ENCODE data around the gene BANF2. TPM values are rescaled to one million over a fixed set of nuclear protein-coding genes. Genes with fewer than 3 reads are reported as not detected.

BANF2 gene
- not detected for polyA plus RNA-seq (2013, experiment 1 of 2)
- not detected for polyA plus RNA-seq (2013, experiment 2 of 2)

DNA sequence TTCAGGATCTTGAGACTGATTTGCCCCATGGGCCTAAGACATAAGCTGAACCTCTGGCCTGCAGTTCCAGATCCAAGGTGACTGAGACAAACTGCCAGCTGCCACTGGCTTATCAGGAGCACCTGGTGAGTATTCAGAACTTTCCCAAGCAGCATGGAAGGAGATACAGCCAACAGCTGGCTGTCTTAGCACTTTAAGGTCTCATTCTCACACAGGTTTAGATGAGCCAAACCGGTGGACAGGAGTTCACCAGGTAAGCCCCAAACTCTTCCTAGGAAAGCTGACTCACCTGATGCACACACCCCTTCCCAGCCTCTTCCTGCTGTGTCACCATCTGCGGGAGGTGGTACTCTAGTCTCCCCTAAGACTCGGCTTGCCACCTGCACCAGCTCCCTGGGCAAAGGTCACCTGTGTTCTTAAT, at the start of gene BANF2:
Gene BANF2, plus strand, starts transcription at position 36 of the 421 bp plus-strand sequence. CDS start 25,060 bp downstream, outside the sequence.
- no peak within 1 kb of the TSS for H2BK15ac ChIP-seq (ENCODE audit: low read depth, poor library complexity, severe bottlenecking)

DNA sequence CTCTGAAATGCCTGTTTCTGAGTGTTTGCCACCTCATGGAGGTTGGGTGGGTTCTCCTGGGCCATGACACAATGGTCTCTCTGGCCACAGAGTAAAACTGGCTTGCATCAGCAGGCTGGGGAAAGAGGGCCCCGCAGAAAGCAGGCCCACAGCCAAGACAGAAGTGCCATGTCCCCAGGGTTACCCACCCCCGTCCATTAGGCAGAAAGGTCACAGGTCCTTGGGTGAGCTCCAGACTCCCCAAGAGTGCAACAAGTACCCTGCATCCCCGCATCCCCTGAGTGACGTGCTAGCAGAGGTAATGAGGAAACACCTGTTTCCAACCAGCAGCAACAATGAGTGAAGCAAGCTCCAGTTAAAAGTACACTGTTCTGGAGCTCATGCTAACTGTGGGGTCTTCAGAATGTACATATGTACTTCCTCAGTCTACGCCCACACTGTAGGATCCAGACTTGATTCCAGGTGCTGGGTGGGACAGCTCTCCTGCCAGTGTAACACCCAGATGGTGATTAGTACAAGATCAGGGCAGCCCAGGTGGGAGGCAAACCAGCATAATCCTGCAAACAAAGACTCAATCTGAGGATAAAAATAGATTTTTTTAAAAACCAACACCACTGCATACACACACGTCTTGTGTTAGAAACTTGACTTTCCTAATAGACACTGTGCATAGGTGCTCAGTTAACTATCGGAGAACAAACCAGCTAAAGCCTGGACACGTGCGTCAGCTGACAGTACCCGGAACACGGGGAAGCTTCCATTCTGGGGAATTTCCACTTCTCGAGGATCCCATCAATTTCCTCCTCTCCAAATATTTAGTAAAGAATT, 49.3 kb upstream of the BANF2 start:
- Histone ChIP-seq H3K79me1 (replicated peaks; ENCODE audit: low read length, poor library complexity, severe bottlenecking) (peaks cover 13% of the 10 kb centered on the region), H2BK120ac (ENCODE audit: low read depth, low read length) (no peak overlapping the region)

More for the DNA sequence above, at the start of gene BANF2:
- Histone ChIP-seq H3K4me3 (ENCODE audit: insufficient read depth in 1 of 2, low read depth in 1 of 2, low read length in 2 of 2) (no peak within 1 kb of the TSS), H3K18ac (ENCODE audit: low read depth in 1 of 2, low read length in 2 of 2) (no peak within 1 kb of the TSS), H2BK12ac (ENCODE audit: low read length in 2 of 2) (peak within 1 kb of the TSS; percentile 11), H3K36me3 (ENCODE audit: control insufficient read depth in 1 of 2, insufficient read depth in 2 of 2, low read depth in 1 of 2, low read length in 2 of 2) (no peaks in the 10 kb centered on the region), H2AFZ (ENCODE audit: low read depth, low read length) (no peak within 1 kb of the TSS), H3K9ac (ENCODE audit: low read length) (no peak within 1 kb of the TSS), H3K4me2 (ENCODE audit: low read length, poor library complexity, severe bottlenecking) (no peak within 1 kb of the TSS), H3K9me3 (ENCODE audit: control insufficient read depth, low read length) (no peaks in the 10 kb centered on the region), H3K27me3 (ENCODE audit: control insufficient read depth in 1 of 2, insufficient read depth in 1 of 2, low read length in 2 of 2) (peaks cover 6% of the 10 kb centered on the region in 2 experiments), H4K8ac (ENCODE audit: low read length) (no peak within 1 kb of the TSS), H2BK120ac (ENCODE audit: low read depth, low read length) (no peak within 1 kb of the TSS), H2AK5ac (ENCODE audit: low read length, severe bottlenecking) (no peak within 1 kb of the TSS), H2BK5ac (ENCODE audit: low read depth, low read length, poor library complexity, severe bottlenecking) (no peak within 1 kb of the TSS), H3K4ac (ENCODE audit: low read depth in 1 of 2, low read length in 2 of 2) (no peak within 1 kb of the TSS), H3K27ac (ENCODE audit: low read length, poor library complexity, severe bottlenecking) (no peak within 1 kb of the TSS), H3K14ac (ENCODE audit: low read length in 2 of 2) (no peak within 1 kb of the TSS), H3K79me1 (replicated peaks; ENCODE audit: low read length, poor library complexity, severe bottlenecking) (no peaks in the 10 kb centered on the region), H3K23ac (ENCODE audit: low read length in 2 of 2) (no peak within 1 kb of the TSS), H3K4me1 (ENCODE audit: control insufficient read depth, insufficient read depth, low read depth, low read length) (no peaks in the 10 kb centered on the region), H4K91ac (ENCODE audit: low read length) (no peak within 1 kb of the TSS)
- 65% methylated on average over 3 of the region's 3 CpGs for WGBS
- no peak for DNase-seq

DNA sequence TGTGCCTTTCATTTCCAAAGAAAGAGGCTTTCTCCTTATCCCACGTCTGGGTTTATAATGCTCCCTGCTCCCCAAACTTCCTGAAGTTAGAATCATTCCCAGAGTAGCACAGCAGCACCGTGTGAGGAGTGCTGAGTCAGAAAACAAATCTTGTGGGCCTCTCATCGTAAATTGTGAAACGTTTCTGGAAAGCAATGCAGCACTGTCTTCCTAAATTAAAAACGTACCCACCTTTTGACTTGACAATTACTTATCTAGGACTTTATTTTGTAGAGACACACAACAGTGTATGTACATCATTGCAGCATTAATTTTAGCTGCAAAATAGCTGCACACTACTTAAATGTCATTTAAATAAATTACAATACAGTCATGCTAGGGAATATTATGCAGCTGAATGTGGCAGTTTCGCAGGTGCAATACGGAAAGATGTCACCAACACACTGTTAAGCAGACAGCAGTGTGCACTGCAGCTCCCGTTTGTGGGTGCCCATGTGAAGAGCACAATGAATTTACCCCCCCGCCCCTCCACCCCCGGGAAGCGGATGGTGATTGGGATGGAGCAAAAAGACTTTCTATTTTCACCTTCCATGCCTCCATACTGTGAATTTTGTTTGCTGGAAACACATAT, 48.5 kb upstream of the BANF2 start:
- Histone ChIP-seq H2AK5ac (ENCODE audit: low read length, severe bottlenecking) (no peak overlapping the region), H2BK12ac (ENCODE audit: low read length in 2 of 2) (no peak overlapping the region), H3K36me3 (ENCODE audit: control insufficient read depth in 1 of 2, insufficient read depth in 2 of 2, low read depth in 1 of 2, low read length in 2 of 2) (peaks cover 46 to 65% of the 10 kb centered on the region in 2 experiments), H2BK120ac (ENCODE audit: low read depth, low read length) (no peak overlapping the region), H3K79me1 (replicated peaks; ENCODE audit: low read length, poor library complexity, severe bottlenecking) (peaks cover 17% of the 10 kb centered on the region), H3K27me3 (ENCODE audit: control insufficient read depth in 1 of 2, insufficient read depth in 1 of 2, low read length in 2 of 2) (no peaks in the 10 kb centered on the region), H3K4ac (ENCODE audit: low read depth in 1 of 2, low read length in 2 of 2) (no peak overlapping the region), H4K91ac (ENCODE audit: low read length) (no peak overlapping the region), H3K4me2 (ENCODE audit: low read length, poor library complexity, severe bottlenecking) (no peak overlapping the region), H3K4me1 (ENCODE audit: control insufficient read depth, insufficient read depth, low read depth, low read length) (peaks cover 48% of the 10 kb centered on the region), H2BK5ac (ENCODE audit: low read depth, low read length, poor library complexity, severe bottlenecking) (no peak overlapping the region), H3K9ac (ENCODE audit: low read length) (peak overlapping the region; percentile 19), H3K4me3 (ENCODE audit: insufficient read depth in 1 of 2, low read depth in 1 of 2, low read length in 2 of 2) (peak overlapping the region in 1 of 2 experiments; percentile 19), H3K9me3 (ENCODE audit: control insufficient read depth, low read length) (no peaks in the 10 kb centered on the region), H4K8ac (ENCODE audit: low read length) (no peak overlapping the region), H2AFZ (ENCODE audit: low read depth, low read length) (no peak overlapping the region), H3K23ac (ENCODE audit: low read length in 2 of 2) (no peak overlapping the region), H3K14ac (ENCODE audit: low read length in 2 of 2) (no peak overlapping the region), H3K27ac (ENCODE audit: low read length, poor library complexity, severe bottlenecking) (no peak overlapping the region), H3K18ac (ENCODE audit: low read depth in 1 of 2, low read length in 2 of 2) (no peak overlapping the region), H2BK15ac (ENCODE audit: low read depth, poor library complexity, severe bottlenecking) (no peak overlapping the region)
- WGBS, result 33% methylated on average over 8 of the region's 11 CpGs
- peak; percentile 51 for DNase-seq

More for the DNA sequence above, 49.3 kb upstream of the BANF2 start:
- Histone ChIP-seq H4K8ac (ENCODE audit: low read length) (no peak overlapping the region), H3K9ac (ENCODE audit: low read length) (peak overlapping the region; percentile 19), H4K91ac (ENCODE audit: low read length) (no peak overlapping the region), H2BK12ac (ENCODE audit: low read length in 2 of 2) (no peak overlapping the region), H3K36me3 (ENCODE audit: control insufficient read depth in 1 of 2, insufficient read depth in 2 of 2, low read depth in 1 of 2, low read length in 2 of 2) (peaks cover 40 to 65% of the 10 kb centered on the region in 2 experiments), H3K4me3 (ENCODE audit: insufficient read depth in 1 of 2, low read depth in 1 of 2, low read length in 2 of 2) (peak overlapping the region in 1 of 2 experiments; percentile 19), H3K14ac (ENCODE audit: low read length in 2 of 2) (no peak overlapping the region), H3K23ac (ENCODE audit: low read length in 2 of 2) (no peak overlapping the region), H3K4me2 (ENCODE audit: low read length, poor library complexity, severe bottlenecking) (no peak overlapping the region), H2BK15ac (ENCODE audit: low read depth, poor library complexity, severe bottlenecking) (no peak overlapping the region), H3K9me3 (ENCODE audit: control insufficient read depth, low read length) (no peaks in the 10 kb centered on the region), H2AK5ac (ENCODE audit: low read length, severe bottlenecking) (no peak overlapping the region), H3K4ac (ENCODE audit: low read depth in 1 of 2, low read length in 2 of 2) (no peak overlapping the region), H3K18ac (ENCODE audit: low read depth in 1 of 2, low read length in 2 of 2) (no peak overlapping the region), H3K4me1 (ENCODE audit: control insufficient read depth, insufficient read depth, low read depth, low read length) (peaks cover 47% of the 10 kb centered on the region), H2AFZ (ENCODE audit: low read depth, low read length) (no peak overlapping the region), H3K27me3 (ENCODE audit: control insufficient read depth in 1 of 2, insufficient read depth in 1 of 2, low read length in 2 of 2) (no peaks in the 10 kb centered on the region), H3K27ac (ENCODE audit: low read length, poor library complexity, severe bottlenecking) (peak overlapping the region; percentile 4), H2BK5ac (ENCODE audit: low read depth, low read length, poor library complexity, severe bottlenecking) (no peak overlapping the region)
- no peak for DNase-seq
- WGBS, result 91% methylated on average over 12 of the region's 12 CpGs

DNA sequence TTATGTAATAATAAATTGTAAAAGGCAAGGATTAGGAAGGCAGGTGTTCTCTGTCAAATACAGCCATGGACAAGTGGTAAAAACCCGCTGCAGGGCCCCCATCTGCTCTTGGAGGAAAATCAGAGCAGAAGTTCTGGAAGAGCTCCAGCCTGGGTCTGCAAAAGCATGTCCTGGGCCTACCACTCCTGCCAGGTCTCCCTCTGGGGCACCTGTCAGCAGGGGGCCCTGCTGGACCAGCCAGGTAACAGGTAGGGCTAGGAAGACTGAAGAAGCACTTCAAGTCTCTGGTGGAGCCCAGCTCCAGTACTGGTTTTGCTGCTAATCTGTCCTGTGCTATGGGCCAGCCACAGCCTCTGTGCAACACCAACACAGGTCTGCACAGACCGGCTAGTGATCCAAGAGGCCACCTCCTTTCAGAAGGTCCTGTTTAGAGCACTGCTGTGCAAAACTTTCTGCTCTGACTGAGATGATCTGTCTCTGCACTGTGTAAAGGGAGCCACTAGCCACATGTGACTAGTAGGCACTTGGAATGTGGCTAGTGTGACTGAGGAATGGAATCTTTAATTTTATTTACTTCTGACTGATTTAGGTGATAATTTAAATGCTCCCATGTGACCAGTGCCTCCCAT, 47.9 kb upstream of the BANF2 start:
- WGBS, result 88% methylated on average over 2 of the region's 2 CpGs
- Histone ChIP-seq H3K9ac (ENCODE audit: low read length) (no peak overlapping the region), H3K79me1 (replicated peaks; ENCODE audit: low read length, poor library complexity, severe bottlenecking) (peaks cover 14% of the 10 kb centered on the region), H2AK5ac (ENCODE audit: low read length, severe bottlenecking) (no peak overlapping the region), H2BK12ac (ENCODE audit: low read length in 2 of 2) (no peak overlapping the region), H3K9me3 (ENCODE audit: control insufficient read depth, low read length) (no peaks in the 10 kb centered on the region), H2BK5ac (ENCODE audit: low read depth, low read length, poor library complexity, severe bottlenecking) (no peak overlapping the region), H3K23ac (ENCODE audit: low read length in 2 of 2) (no peak overlapping the region), H4K91ac (ENCODE audit: low read length) (no peak overlapping the region), H3K18ac (ENCODE audit: low read depth in 1 of 2, low read length in 2 of 2) (no peak overlapping the region), H4K8ac (ENCODE audit: low read length) (no peak overlapping the region), H3K4me2 (ENCODE audit: low read length, poor library complexity, severe bottlenecking) (no peak overlapping the region), H3K36me3 (ENCODE audit: control insufficient read depth in 1 of 2, insufficient read depth in 2 of 2, low read depth in 1 of 2, low read length in 2 of 2) (peaks cover 52 to 58% of the 10 kb centered on the region in 2 experiments), H3K4me3 (ENCODE audit: insufficient read depth in 1 of 2, low read depth in 1 of 2, low read length in 2 of 2) (no peak overlapping the region), H3K14ac (ENCODE audit: low read length in 2 of 2) (no peak overlapping the region), H3K4ac (ENCODE audit: low read depth in 1 of 2, low read length in 2 of 2) (no peak overlapping the region), H2AFZ (ENCODE audit: low read depth, low read length) (no peak overlapping the region), H2BK120ac (ENCODE audit: low read depth, low read length) (no peak overlapping the region), H3K27me3 (ENCODE audit: control insufficient read depth in 1 of 2, insufficient read depth in 1 of 2, low read length in 2 of 2) (no peaks in the 10 kb centered on the region), H3K4me1 (ENCODE audit: control insufficient read depth, insufficient read depth, low read depth, low read length) (peaks cover 43% of the 10 kb centered on the region), H2BK15ac (ENCODE audit: low read depth, poor library complexity, severe bottlenecking) (no peak overlapping the region), H3K27ac (ENCODE audit: low read length, poor library complexity, severe bottlenecking) (no peak overlapping the region)
- DNase-seq, result no peak

All from mesenchymal stem cell (in vitro differentiated cells and primary cell).